Spleen (tissue), 7 donors: ENCODE results near the gene PCCB.

Source experiments
- CTCF ChIP-seq, 11 experiments: fragments of 200-600 bp in 7 of 11; fragments of 450-650 bp in 4 of 11; sonication (generic) in 4 of 11; IDR thresholded peaks in 8 of 11; conservative IDR thresholded peaks in 3 of 11; 1 replicate in 7 of 11; 2 replicates in 4 of 11; pipeline versions ENCODE4 v1.4.0 to v1.8.0; 2016 to 2021; ENCODE audit warnings: antibody characterized with exemption in 11 of 11, inconsistent platforms in 4 of 11, mild to moderate bottlenecking in 1 of 11
- POLR2A ChIP-seq, 3 donors: fragments of 450-650 bp; IDR thresholded peaks; one replicate each; pipeline ENCODE4 v1.5.1; 2017; ENCODE audit warnings: antibody characterized with exemption in 3 of 3, mild to moderate bottlenecking in 1 of 3
- POLR2AphosphoS5 ChIP-seq, 3 donors: sonication (generic); formaldehyde crosslinking; IDR thresholded peaks; one replicate each; pipeline ENCODE4 v1.5.1; 2017; ENCODE audit warnings: antibody characterized with exemption in 3 of 3
- donor health status: DM: no; HTN: no; CAD: no; lungs with moderate emphysema.
- donor health status: DM: no; HTN: no; CAD: no.
- donor health status: DM: no; HTN: no; CAD: no.

- no peak for TF ChIP-seq POLR2A (IDR thresholded peaks at IDR 0.05)
- no peak for TF ChIP-seq POLR2AphosphoS5 (IDR thresholded peaks at IDR 0.05)
- TF ChIP-seq CTCF (IDR thresholded peaks at IDR 0.05 in 8 of 11, conservative IDR thresholded peaks at IDR 0.05 in 3 of 11), result no peak
Observed at GRCh38 chr3:136293279-136293678, 43.1 kb downstream of the PCCB start.
